Measurements from ENCODE around the gene OCLN.
"Not testable (repeated sequence)": the region's sequence is repeated elsewhere in the genome, so short reads cannot be mapped to it uniquely, and the experiment has no call there.

OCLN gene, protein sequence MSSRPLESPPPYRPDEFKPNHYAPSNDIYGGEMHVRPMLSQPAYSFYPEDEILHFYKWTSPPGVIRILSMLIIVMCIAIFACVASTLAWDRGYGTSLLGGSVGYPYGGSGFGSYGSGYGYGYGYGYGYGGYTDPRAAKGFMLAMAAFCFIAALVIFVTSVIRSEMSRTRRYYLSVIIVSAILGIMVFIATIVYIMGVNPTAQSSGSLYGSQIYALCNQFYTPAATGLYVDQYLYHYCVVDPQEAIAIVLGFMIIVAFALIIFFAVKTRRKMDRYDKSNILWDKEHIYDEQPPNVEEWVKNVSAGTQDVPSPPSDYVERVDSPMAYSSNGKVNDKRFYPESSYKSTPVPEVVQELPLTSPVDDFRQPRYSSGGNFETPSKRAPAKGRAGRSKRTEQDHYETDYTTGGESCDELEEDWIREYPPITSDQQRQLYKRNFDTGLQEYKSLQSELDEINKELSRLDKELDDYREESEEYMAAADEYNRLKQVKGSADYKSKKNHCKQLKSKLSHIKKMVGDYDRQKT

DNA sequence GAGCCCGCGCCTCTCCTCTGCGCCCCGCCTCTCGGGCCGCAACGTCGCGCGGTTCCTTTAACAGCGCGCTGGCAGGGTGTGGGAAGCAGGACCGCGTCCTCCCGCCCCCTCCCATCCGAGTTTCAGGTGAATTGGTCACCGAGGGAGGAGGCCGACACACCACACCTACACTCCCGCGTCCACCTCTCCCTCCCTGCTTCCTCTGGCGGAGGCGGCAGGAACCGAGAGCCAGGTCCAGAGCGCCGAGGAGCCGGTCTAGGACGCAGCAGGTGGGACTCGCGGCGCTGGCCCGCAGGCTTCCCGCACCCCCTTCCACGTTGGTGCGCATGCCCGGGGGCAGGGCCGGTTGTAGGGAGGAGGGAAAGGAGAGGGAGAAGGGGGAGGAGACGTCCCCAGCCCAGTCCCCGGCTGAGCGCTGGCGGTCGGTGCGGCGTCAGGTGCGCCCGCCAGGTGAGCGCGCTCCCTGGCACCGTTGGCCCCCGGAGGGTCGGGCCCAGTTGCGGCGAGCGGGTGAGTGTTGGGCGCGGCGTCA, at the start of gene OCLN:
TSS of gene OCLN (plus strand) at position 400 of the 532 bp plus-strand sequence. CDS start 11,455 bp downstream, outside the sequence.
- TF ChIP-seq, protein P1, sequence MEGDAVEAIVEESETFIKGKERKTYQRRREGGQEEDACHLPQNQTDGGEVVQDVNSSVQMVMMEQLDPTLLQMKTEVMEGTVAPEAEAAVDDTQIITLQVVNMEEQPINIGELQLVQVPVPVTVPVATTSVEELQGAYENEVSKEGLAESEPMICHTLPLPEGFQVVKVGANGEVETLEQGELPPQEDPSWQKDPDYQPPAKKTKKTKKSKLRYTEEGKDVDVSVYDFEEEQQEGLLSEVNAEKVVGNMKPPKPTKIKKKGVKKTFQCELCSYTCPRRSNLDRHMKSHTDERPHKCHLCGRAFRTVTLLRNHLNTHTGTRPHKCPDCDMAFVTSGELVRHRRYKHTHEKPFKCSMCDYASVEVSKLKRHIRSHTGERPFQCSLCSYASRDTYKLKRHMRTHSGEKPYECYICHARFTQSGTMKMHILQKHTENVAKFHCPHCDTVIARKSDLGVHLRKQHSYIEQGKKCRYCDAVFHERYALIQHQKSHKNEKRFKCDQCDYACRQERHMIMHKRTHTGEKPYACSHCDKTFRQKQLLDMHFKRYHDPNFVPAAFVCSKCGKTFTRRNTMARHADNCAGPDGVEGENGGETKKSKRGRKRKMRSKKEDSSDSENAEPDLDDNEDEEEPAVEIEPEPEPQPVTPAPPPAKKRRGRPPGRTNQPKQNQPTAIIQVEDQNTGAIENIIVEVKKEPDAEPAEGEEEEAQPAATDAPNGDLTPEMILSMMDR (IDR thresholded peaks at IDR 0.05; ENCODE audit: insufficient read depth, low read depth, low read length, missing control alignments) = peak; percentile 21
- peak within 1 kb of the TSS; percentile 71 for H3K4me3 ChIP-seq (ENCODE audit: low read length)
- DNase-seq (ENCODE audit: low read depth) = peak; percentile 92

GRCh38 chr5:69444127-69444754, 48.3 kb upstream of the OCLN start:
- TF ChIP-seq, protein P1 (IDR thresholded peaks at IDR 0.05; ENCODE audit: insufficient read depth, low read depth, low read length, missing control alignments) = no peak
- DNase-seq (ENCODE audit: low read depth) = no peak

DNA sequence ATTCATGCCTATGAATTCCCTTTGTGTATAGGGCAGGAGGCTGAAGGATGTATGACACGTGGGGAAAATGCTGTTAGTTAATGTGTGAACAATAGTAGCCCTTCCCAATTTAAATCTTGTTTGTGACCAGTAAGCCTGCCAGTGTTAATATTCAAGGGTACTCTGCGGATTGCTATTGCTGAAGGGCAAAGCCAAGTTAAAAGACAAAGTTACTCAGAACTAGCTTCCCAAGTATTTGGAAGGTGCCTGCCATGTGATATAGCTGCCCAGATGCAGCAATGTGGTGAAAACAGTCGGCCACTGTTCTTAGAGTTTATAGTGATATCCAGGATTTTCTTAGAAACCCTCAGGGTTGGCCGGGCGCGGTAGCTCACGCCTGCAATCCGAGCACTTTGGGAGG, 43.1 kb upstream of the OCLN start:
- TF ChIP-seq, protein P1 (IDR thresholded peaks at IDR 0.05; ENCODE audit: insufficient read depth, low read depth, low read length, missing control alignments) = no peak
- no peak overlapping the region for H3K4me3 ChIP-seq (ENCODE audit: low read length)
- DNase-seq (ENCODE audit: low read depth) = no peak

More at GRCh38 chr5:69444127-69444754, 48.3 kb upstream of the OCLN start:
- H3K4me3 ChIP-seq (ENCODE audit: low read length) = no peak overlapping the region

- DNase-seq (ENCODE audit: low read depth) = peak; percentile 96
- H3K4me3 ChIP-seq (ENCODE audit: low read length) = no peak overlapping the region
- TF ChIP-seq, protein P1 (IDR thresholded peaks at IDR 0.05; ENCODE audit: insufficient read depth, low read depth, low read length, missing control alignments) = no peak
Measured at GRCh38 chr5:69450116-69450515, 42.5 kb upstream of the OCLN start.

DNA sequence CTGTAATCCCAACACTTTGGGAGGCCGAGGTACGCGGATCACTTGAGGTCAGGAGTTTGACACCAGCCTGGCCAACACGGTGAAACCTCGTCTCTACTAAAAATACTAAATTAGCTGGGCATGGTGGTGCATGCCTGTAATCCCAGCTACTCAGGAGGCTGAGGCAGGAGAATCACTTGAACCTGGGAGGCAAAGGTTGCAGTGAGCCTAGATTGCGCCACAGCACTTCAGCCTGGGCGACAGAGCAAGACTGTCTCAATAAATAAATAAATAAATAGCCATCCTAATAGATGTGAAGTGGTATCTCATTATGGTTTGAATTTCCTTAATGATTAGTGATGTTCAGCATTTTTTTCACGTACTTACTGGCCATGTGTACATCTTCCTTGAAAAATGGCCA, 42.1 kb upstream of the OCLN start:
- DNase-seq (ENCODE audit: low read depth); H3K4me3 ChIP-seq (ENCODE audit: low read length): not testable (repeated sequence)

GRCh38 chr5:69451941-69452647, 40.5 kb upstream of the OCLN start:
- H3K4me3 ChIP-seq (ENCODE audit: low read length) = no peak overlapping the region
- TF ChIP-seq, protein P1 (IDR thresholded peaks at IDR 0.05; ENCODE audit: insufficient read depth, low read depth, low read length, missing control alignments) = no peak
- DNase-seq (ENCODE audit: low read depth) = no peak

DNA sequence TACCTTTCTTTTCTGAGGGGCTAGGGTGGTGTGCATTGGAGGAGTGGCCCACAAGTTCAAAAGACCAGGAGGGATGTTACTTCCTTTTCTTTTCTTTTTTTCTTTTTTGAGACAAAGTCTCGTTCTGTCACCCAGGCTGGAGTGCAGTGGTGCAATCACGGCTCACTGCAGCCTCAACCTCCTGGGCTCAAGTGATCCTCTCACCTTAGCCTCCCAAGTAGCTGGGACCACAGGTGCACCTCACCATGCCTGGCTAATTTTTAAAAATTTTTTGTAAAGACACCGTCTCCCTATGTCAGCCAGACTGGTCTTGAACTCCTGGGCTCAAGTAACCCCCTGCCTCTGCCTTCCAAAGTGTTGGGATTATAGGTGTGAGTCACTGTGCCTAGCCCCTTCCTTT, 39.1 kb upstream of the OCLN start:
- DNase-seq (ENCODE audit: low read depth); H3K4me3 ChIP-seq (ENCODE audit: low read length): not testable (repeated sequence)

Measured in epithelial cell of esophagus (primary cell).